ENCODE measurements around the gene ZNF844. TPM values are rescaled to one million over a fixed set of nuclear protein-coding genes. Genes with fewer than 3 reads are reported as not detected.

Gene ZNF844
- 10 to 100 TPM; 22.2 to 23.7 TPM for total RNA-seq
- 3.1 TPM for polyA plus RNA-seq (2013, experiment 1 of 2)
- 6.6 TPM for polyA plus RNA-seq (2013, experiment 2 of 2)
- 0.82 to 26.2 (median 6.1) reads per million in 172 experiments for total RNA-seq

- no peaks in the 10 kb centered on the region for H3K27me3 ChIP-seq (ENCODE audit: control insufficient read depth in 1 of 2, insufficient read depth in 2 of 2, low read length in 2 of 2)
- ChIA-PET POLR2A (interaction anchor here (0.5 to 0.9 kb wide), 3 partner anchors 29 to 98 kb away, joined by 3 to 4 read pairs (median 3); partner anchors contain the start of genes ZNF136 and ZNF433), CTCF (interaction anchor here (0.6 kb wide), 1 partner anchor 330 kb away, joined by 4 read pairs; no protein-coding TSS in a partner anchor)
- H3K4me1 Mint-ChIP-seq (ENCODE audit: low read depth), result peaks cover 5% of the 10 kb centered on the region
- H3K27ac ChIP-seq (ENCODE audit: low read depth in 1 of 2, low read length in 2 of 2), result peak within 1 kb of the TSS in 1 of 2 donors; percentile 46
- TF ChIP-seq CTCF (IDR thresholded peaks at IDR 0.05), result no peak
- H3K9me3 ChIP-seq (ENCODE audit: control insufficient read depth in 1 of 2, insufficient read depth in 1 of 2, low read length in 2 of 2), result peaks cover 17 to 42% of the 10 kb centered on the region in 2 experiments
- H3K36me3 Mint-ChIP-seq (ENCODE audit: low read depth), result peaks cover 38% of the 10 kb centered on the region
- peak within 1 kb of the TSS; percentile 65 for H3K27ac Mint-ChIP-seq
- H3K4me3 ChIP-seq (ENCODE audit: low read length), result peak within 1 kb of the TSS; percentile 74
- peak within 1 kb of the TSS; percentile 91 for H3K4me3 Mint-ChIP-seq
- H3K27me3 Mint-ChIP-seq, result no peaks in the 10 kb centered on the region
- peaks cover 2% of the 10 kb centered on the region for H3K9me3 Mint-ChIP-seq
- DNase-seq (peak; percentile 40 to 84 (median 62)), ATAC-seq (ENCODE audit: poor library complexity) (peak; percentile 87)
- no peaks in the 10 kb centered on the region for H3K36me3 ChIP-seq (ENCODE audit: insufficient read depth, low read length)
- intact Hi-C loops (cut with DNase I, micrococcal nuclease), result loop anchor here in 1 of 2 experiments (2.0 kb wide), 1 partner anchor 140 kb away; the partner anchor contains the start of gene ZNF700
- peaks cover 21% of the 10 kb centered on the region for H3K4me1 ChIP-seq (ENCODE audit: insufficient read depth, low read length)
Observed at GRCh38 chr19:12064590-12065538, at the start of gene ZNF844. ZNF844 (plus strand) TSS chr19:12064731; CDS start chr19:12064874, 143 bp downstream.

- Histone ChIP-seq H3K4me1 (ENCODE audit: insufficient read depth, low read length) (no peaks in the 10 kb centered on the region), H3K9me3 (ENCODE audit: control insufficient read depth in 1 of 2, insufficient read depth in 1 of 2, low read length in 2 of 2) (peaks cover 61 to 85% of the 10 kb centered on the region in 2 experiments), H3K4me3 (ENCODE audit: low read length) (no peak overlapping the region), H3K36me3 (ENCODE audit: insufficient read depth, low read length) (peaks cover 33% of the 10 kb centered on the region), H3K27me3 (ENCODE audit: control insufficient read depth in 1 of 2, insufficient read depth in 2 of 2, low read length in 2 of 2) (no peaks in the 10 kb centered on the region), H3K27ac (ENCODE audit: low read depth in 1 of 2, low read length in 2 of 2) (no peak overlapping the region)
- Mint-ChIP-seq H3K9me3 (peaks cover 19% of the 10 kb centered on the region), H3K27ac (no peak overlapping the region), H3K27me3 (no peaks in the 10 kb centered on the region), H3K36me3 (ENCODE audit: low read depth) (peaks cover 89% of the 10 kb centered on the region), H3K4me3 (no peak overlapping the region), H3K4me1 (ENCODE audit: low read depth) (no peaks in the 10 kb centered on the region)
- no peak for TF ChIP-seq CTCF (IDR thresholded peaks at IDR 0.05)
- no peak for ATAC-seq (ENCODE audit: poor library complexity)
- intact Hi-C loops (cut with DNase I, micrococcal nuclease), result no loop called here
- no peak for DNase-seq
- CTCF ChIA-PET, result no interaction called here
- POLR2A ChIA-PET, result no interaction called here
Observed at GRCh38 chr19:12015015-12015752, 49.3 kb upstream of the ZNF844 start.

GRCh38 chr19:12015753-12016116, 48.8 kb upstream of the ZNF844 start:
- CTCF ChIA-PET, result no interaction called here
- no peak overlapping the region for H3K27ac ChIP-seq (ENCODE audit: low read depth in 1 of 2, low read length in 2 of 2)
- POLR2A ChIA-PET, result no interaction called here
- Mint-ChIP-seq H3K27ac (no peak overlapping the region), H3K9me3 (peaks cover 19% of the 10 kb centered on the region), H3K36me3 (ENCODE audit: low read depth) (peaks cover 88% of the 10 kb centered on the region), H3K27me3 (no peaks in the 10 kb centered on the region), H3K4me3 (no peak overlapping the region), H3K4me1 (ENCODE audit: low read depth) (no peaks in the 10 kb centered on the region)
- peaks cover 33% of the 10 kb centered on the region for H3K36me3 ChIP-seq (ENCODE audit: insufficient read depth, low read length)
- intact Hi-C loops (cut with DNase I, micrococcal nuclease), result no loop called here
- H3K4me1 ChIP-seq (ENCODE audit: insufficient read depth, low read length), result no peaks in the 10 kb centered on the region
- H3K27me3 ChIP-seq (ENCODE audit: control insufficient read depth in 1 of 2, insufficient read depth in 2 of 2, low read length in 2 of 2), result no peaks in the 10 kb centered on the region
- H3K4me3 ChIP-seq (ENCODE audit: low read length), result no peak overlapping the region
- TF ChIP-seq CTCF (IDR thresholded peaks at IDR 0.05), result no peak
- DNase-seq (no peak), ATAC-seq (ENCODE audit: poor library complexity) (no peak)
- peaks cover 60 to 89% of the 10 kb centered on the region in 2 experiments for H3K9me3 ChIP-seq (ENCODE audit: control insufficient read depth in 1 of 2, insufficient read depth in 1 of 2, low read length in 2 of 2)
